Measurements from ENCODE around the gene PTTG1IP. TPM values are rescaled to one million over a fixed set of nuclear protein-coding genes. Genes with fewer than 3 reads are reported as not detected.

The PTTG1IP gene
- total and polyA plus RNA-seq, 3 donors from 2014 or later = 171 to 195 (median 190) TPM

GRCh38 chr21:44890338-44890931 is 16.9 kb upstream of the PTTG1IP start:
- Histone ChIP-seq H3K4me1 (no peaks in the 10 kb centered on the region), H3K9me3 (no peaks in the 10 kb centered on the region), H3K27ac (no peak overlapping the region), H3K4me3 (no peak overlapping the region), H3K36me3 (ENCODE audit: low read depth, missing control alignments) (no peaks in the 10 kb centered on the region), H3K27me3 (no peaks in the 10 kb centered on the region)
- DNase-seq = no peak
- intact Hi-C loops (cut with DNase I; ENCODE audit: low total_unique reads) = no loop called here
- WGBS, 2 donors = 71% methylated on average over 21 of the region's 24 CpGs; no CpG with 5 or more reads in 1 of the 2 donors
- TF ChIP-seq POLR2A (IDR thresholded peaks at IDR 0.05) = no peak
- TF ChIP-seq, protein P1, sequence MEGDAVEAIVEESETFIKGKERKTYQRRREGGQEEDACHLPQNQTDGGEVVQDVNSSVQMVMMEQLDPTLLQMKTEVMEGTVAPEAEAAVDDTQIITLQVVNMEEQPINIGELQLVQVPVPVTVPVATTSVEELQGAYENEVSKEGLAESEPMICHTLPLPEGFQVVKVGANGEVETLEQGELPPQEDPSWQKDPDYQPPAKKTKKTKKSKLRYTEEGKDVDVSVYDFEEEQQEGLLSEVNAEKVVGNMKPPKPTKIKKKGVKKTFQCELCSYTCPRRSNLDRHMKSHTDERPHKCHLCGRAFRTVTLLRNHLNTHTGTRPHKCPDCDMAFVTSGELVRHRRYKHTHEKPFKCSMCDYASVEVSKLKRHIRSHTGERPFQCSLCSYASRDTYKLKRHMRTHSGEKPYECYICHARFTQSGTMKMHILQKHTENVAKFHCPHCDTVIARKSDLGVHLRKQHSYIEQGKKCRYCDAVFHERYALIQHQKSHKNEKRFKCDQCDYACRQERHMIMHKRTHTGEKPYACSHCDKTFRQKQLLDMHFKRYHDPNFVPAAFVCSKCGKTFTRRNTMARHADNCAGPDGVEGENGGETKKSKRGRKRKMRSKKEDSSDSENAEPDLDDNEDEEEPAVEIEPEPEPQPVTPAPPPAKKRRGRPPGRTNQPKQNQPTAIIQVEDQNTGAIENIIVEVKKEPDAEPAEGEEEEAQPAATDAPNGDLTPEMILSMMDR (IDR thresholded peaks at IDR 0.05) = no peak

GRCh38 chr21:44889625-44890337 is 16.3 kb upstream of the PTTG1IP start:
- Histone ChIP-seq H3K9me3 (no peaks in the 10 kb centered on the region), H3K27ac (no peak overlapping the region), H3K4me3 (no peak overlapping the region), H3K27me3 (no peaks in the 10 kb centered on the region), H3K36me3 (ENCODE audit: low read depth, missing control alignments) (no peaks in the 10 kb centered on the region), H3K4me1 (no peaks in the 10 kb centered on the region)
- DNase-seq = no peak
- no peak for TF ChIP-seq POLR2A (IDR thresholded peaks at IDR 0.05)
- TF ChIP-seq, protein P1 (IDR thresholded peaks at IDR 0.05) = no peak
- intact Hi-C loops (cut with DNase I; ENCODE audit: low total_unique reads) = no loop called here
- WGBS, 2 donors = 94% methylated on average over 3 to 29 of the region's 29 CpGs

- Histone ChIP-seq H3K27me3 (no peaks in the 10 kb centered on the region), H3K9me3 (no peaks in the 10 kb centered on the region), H3K4me3 (no peak overlapping the region), H3K4me1 (no peaks in the 10 kb centered on the region), H3K36me3 (ENCODE audit: low read depth, missing control alignments) (no peaks in the 10 kb centered on the region), H3K27ac (no peak overlapping the region)
- no peak for DNase-seq
- WGBS, 2 donors = 91 to 96% methylated on average over 25 to 64 of the region's 64 CpGs
- intact Hi-C loops (cut with DNase I; ENCODE audit: low total_unique reads) = no loop called here
- TF ChIP-seq, protein P1 (IDR thresholded peaks at IDR 0.05) = no peak
- no peak for TF ChIP-seq POLR2A (IDR thresholded peaks at IDR 0.05)
Measured at GRCh38 chr21:44888581-44889550, 15.4 kb upstream of the PTTG1IP start.

- intact Hi-C loops (cut with DNase I; ENCODE audit: low total_unique reads) = no loop called here
- WGBS, 2 donors = 67 to 73% methylated on average over 6 to 23 of the region's 24 CpGs
- no peak overlapping the region for H3K27ac ChIP-seq
- H3K27me3 ChIP-seq = no peaks in the 10 kb centered on the region
- H3K4me3 ChIP-seq = no peak overlapping the region
- DNase-seq = no peak
- no peaks in the 10 kb centered on the region for H3K9me3 ChIP-seq
- H3K36me3 ChIP-seq (ENCODE audit: low read depth, missing control alignments) = no peaks in the 10 kb centered on the region
- no peaks in the 10 kb centered on the region for H3K4me1 ChIP-seq
- TF ChIP-seq, protein P1 (IDR thresholded peaks at IDR 0.05) = no peak
- no peak for TF ChIP-seq POLR2A (IDR thresholded peaks at IDR 0.05)
Measured at GRCh38 chr21:44887807-44888580, 14.5 kb upstream of the PTTG1IP start.

Measured in testis (tissue), 3 donors.